ENCODE measurements around the gene FEZ2. TPM values are rescaled to one million over a fixed set of nuclear protein-coding genes. Genes with fewer than 3 reads are reported as not detected.

The FEZ2 gene
- total and polyA plus RNA-seq, 4 donors: 36.1 to 59.4 (median 58.5) TPM

DNA sequence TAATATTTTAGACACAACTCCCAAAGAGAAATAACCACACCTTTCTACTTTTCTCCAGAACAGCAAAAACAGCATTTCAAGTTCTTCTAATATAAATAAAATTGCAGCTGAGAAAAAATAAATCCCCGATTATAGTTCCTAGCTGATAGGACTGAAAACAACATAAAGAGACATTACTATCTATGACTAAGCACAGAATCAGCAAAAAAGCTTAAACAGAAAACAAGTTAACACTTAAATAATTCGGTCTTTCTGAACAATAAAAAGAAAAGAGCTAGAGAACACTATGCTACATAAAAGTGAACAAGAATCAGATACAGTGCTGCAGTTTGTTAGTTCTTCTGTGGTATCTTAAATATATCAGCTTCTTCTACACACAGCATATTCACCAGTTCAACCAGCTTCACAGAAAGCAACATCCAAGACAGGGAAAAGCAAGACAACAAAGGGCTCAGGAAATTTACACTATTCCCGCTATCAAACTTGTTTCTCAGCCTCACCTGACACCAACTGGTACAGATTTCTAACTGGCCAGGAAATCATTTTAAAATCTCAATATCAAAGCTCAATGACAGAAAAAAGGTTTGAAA lies 28.6 kb downstream of the FEZ2 start:
- 64 to 69% methylated on average over 3 of the region's 3 CpGs for WGBS, 2 donors
- Histone ChIP-seq H3K4me3 (ENCODE audit: low read length in 2 of 2) (no peak overlapping the region), H3K9me3 (ENCODE audit: control insufficient read depth, low read length) (no peaks in the 10 kb centered on the region), H3K4me1 (ENCODE audit: control insufficient read depth in 1 of 2, insufficient read depth in 2 of 2, low read length in 2 of 2) (peaks cover 0 to 2% of the 10 kb centered on the region in 2 donors), H3K27me3 (ENCODE audit: control insufficient read depth in 1 of 2, insufficient read depth in 2 of 2, low read length in 1 of 2) (no peaks in the 10 kb centered on the region), H3K36me3 (ENCODE audit: control insufficient read depth in 1 of 2, insufficient read depth in 2 of 2, low read length in 1 of 2) (no peaks in the 10 kb centered on the region), H3K27ac (ENCODE audit: low read depth in 1 of 2, low read length in 2 of 2) (no peak overlapping the region)
- no peak for DNase-seq
- intact Hi-C loops (cut with DNase I): loop anchor here in 1 of 2 donors (10.0 kb wide), 1 partner anchor 215 kb away; the partner anchor contains the start of gene CRIM1
- ATAC-seq (ENCODE audit: low FRiP score): no peak

DNA sequence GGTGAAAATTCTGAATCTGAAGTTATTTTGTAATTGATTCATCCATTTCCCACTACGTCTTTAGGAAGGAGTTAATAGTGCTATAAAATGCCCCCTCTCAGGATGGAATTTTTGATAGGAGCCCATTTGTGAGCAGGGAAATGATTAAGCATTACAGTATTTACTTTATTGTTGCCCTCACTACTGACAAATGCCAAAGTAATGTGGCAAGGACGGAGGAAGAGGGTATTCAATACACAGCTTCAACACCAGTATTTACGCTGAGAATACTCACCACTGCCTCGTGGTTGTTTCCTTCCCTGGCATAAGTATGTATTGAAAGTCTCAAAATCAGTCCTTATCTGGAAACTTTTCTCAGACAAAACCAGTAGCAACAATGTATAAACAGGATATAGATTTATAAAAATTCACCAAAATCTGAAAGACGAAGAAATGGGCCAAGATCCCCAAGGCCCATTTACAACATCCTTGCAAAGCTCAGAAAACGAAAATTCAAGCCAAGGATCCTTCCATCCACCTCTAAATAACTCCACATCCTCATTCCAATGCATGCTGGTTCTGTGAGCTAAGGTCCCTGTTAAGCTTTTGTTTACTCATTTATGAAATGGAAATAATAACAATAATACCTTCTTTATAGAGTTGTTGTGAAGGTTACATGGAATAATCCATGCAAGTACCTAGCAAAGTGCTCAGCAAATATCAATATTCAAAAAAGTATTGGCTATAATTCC lies 29.3 kb downstream of the FEZ2 start:
- Histone ChIP-seq H3K4me3 (ENCODE audit: low read length in 2 of 2) (no peak overlapping the region), H3K4me1 (ENCODE audit: control insufficient read depth in 1 of 2, insufficient read depth in 2 of 2, low read length in 2 of 2) (peaks cover 0 to 2% of the 10 kb centered on the region in 2 donors), H3K27me3 (ENCODE audit: control insufficient read depth in 1 of 2, insufficient read depth in 2 of 2, low read length in 1 of 2) (no peaks in the 10 kb centered on the region), H3K9me3 (ENCODE audit: control insufficient read depth, low read length) (no peaks in the 10 kb centered on the region), H3K27ac (ENCODE audit: low read depth in 1 of 2, low read length in 2 of 2) (no peak overlapping the region), H3K36me3 (ENCODE audit: control insufficient read depth in 1 of 2, insufficient read depth in 2 of 2, low read length in 1 of 2) (no peaks in the 10 kb centered on the region)
- intact Hi-C loops (cut with DNase I): loop anchor here in 1 of 2 donors (10.0 kb wide), 1 partner anchor 214 kb away; the partner anchor contains the start of gene CRIM1
- ATAC-seq (ENCODE audit: low FRiP score) (no peak), DNase-seq (no peak)
- 66 to 74% methylated on average over 6 of the region's 6 CpGs for WGBS, 2 donors

GRCh38 chr2:36567711-36568408 lies 30.1 kb downstream of the FEZ2 start:
- Histone ChIP-seq H3K9me3 (ENCODE audit: control insufficient read depth, low read length) (no peaks in the 10 kb centered on the region), H3K36me3 (ENCODE audit: control insufficient read depth in 1 of 2, insufficient read depth in 2 of 2, low read length in 1 of 2) (no peaks in the 10 kb centered on the region), H3K27me3 (ENCODE audit: control insufficient read depth in 1 of 2, insufficient read depth in 2 of 2, low read length in 1 of 2) (no peaks in the 10 kb centered on the region), H3K4me3 (ENCODE audit: low read length in 2 of 2) (no peak overlapping the region), H3K27ac (ENCODE audit: low read depth in 1 of 2, low read length in 2 of 2) (no peak overlapping the region), H3K4me1 (ENCODE audit: control insufficient read depth in 1 of 2, insufficient read depth in 2 of 2, low read length in 2 of 2) (peaks cover 0 to 2% of the 10 kb centered on the region in 2 donors)
- intact Hi-C loops (cut with DNase I): loop anchor here in 1 of 2 donors (10.0 kb wide), 1 partner anchor 213 kb away; the partner anchor contains the start of gene CRIM1
- DNase-seq (no peak), ATAC-seq (ENCODE audit: low FRiP score) (no peak)
- WGBS, 2 donors: 95 to 96% methylated on average over 6 of the region's 6 CpGs

DNA sequence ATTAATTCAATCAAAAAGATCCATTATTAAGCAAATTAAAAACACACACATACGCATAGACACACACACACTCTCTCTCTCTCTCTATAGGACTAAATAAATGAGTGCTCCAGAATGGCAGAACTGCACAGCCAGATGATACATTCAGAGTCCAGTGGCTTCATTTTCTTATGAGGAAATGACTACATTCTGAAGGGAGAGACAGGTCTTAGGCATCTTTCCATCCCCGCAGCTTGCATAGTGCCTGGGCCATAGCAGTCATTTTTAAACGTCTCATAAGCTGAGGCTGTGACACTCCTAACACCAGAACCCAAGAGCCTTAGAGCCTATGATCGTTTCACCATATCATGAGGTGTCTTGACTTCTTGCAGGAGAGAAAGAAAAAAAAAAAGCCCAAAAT lies 31.1 kb downstream of the FEZ2 start:
- H3K9me3 ChIP-seq (ENCODE audit: control insufficient read depth, low read length): no peaks in the 10 kb centered on the region
- H3K4me1 ChIP-seq (ENCODE audit: control insufficient read depth in 1 of 2, insufficient read depth in 2 of 2, low read length in 2 of 2): no peaks in the 10 kb centered on the region
- intact Hi-C loops (cut with DNase I): loop anchor here in 1 of 2 donors (10.0 kb wide), 1 partner anchor 212 kb away; the partner anchor contains the start of gene CRIM1
- H3K36me3 ChIP-seq (ENCODE audit: control insufficient read depth in 1 of 2, insufficient read depth in 2 of 2, low read length in 1 of 2): no peaks in the 10 kb centered on the region
- 90 to 93% methylated on average over 4 of the region's 4 CpGs for WGBS, 2 donors
- DNase-seq (no peak), ATAC-seq (ENCODE audit: low FRiP score) (no peak)
- H3K27me3 ChIP-seq (ENCODE audit: control insufficient read depth in 1 of 2, insufficient read depth in 2 of 2, low read length in 1 of 2): no peaks in the 10 kb centered on the region
- H3K27ac ChIP-seq (ENCODE audit: low read depth in 1 of 2, low read length in 2 of 2): no peak overlapping the region
- no peak overlapping the region for H3K4me3 ChIP-seq (ENCODE audit: low read length in 2 of 2)

- no peak overlapping the region for H3K4me3 ChIP-seq (ENCODE audit: low read length in 2 of 2)
- H3K4me1 ChIP-seq (ENCODE audit: control insufficient read depth in 1 of 2, insufficient read depth in 2 of 2, low read length in 2 of 2): no peaks in the 10 kb centered on the region
- H3K36me3 ChIP-seq (ENCODE audit: control insufficient read depth in 1 of 2, insufficient read depth in 2 of 2, low read length in 1 of 2): no peaks in the 10 kb centered on the region
- intact Hi-C loops (cut with DNase I): loop anchor here in 1 of 2 donors (10.0 kb wide), 1 partner anchor 211 kb away; the partner anchor contains the start of gene CRIM1
- no peak for ATAC-seq (ENCODE audit: low FRiP score)
- no peak for DNase-seq
- 96% methylated on average over 4 of the region's 4 CpGs for WGBS, 2 donors
- no peaks in the 10 kb centered on the region for H3K27me3 ChIP-seq (ENCODE audit: control insufficient read depth in 1 of 2, insufficient read depth in 2 of 2, low read length in 1 of 2)
- no peaks in the 10 kb centered on the region for H3K9me3 ChIP-seq (ENCODE audit: control insufficient read depth, low read length)
- no peak overlapping the region for H3K27ac ChIP-seq (ENCODE audit: low read depth in 1 of 2, low read length in 2 of 2)
Observed at GRCh38 chr2:36565712-36566111, 32.3 kb downstream of the FEZ2 start.

GRCh38 chr2:36564377-36564930 lies 33.5 kb downstream of the FEZ2 start:
- H3K27me3 ChIP-seq (ENCODE audit: control insufficient read depth in 1 of 2, insufficient read depth in 2 of 2, low read length in 1 of 2): no peaks in the 10 kb centered on the region
- H3K9me3 ChIP-seq (ENCODE audit: control insufficient read depth, low read length): no peaks in the 10 kb centered on the region
- no peak overlapping the region for H3K4me3 ChIP-seq (ENCODE audit: low read length in 2 of 2)
- no peaks in the 10 kb centered on the region for H3K4me1 ChIP-seq (ENCODE audit: control insufficient read depth in 1 of 2, insufficient read depth in 2 of 2, low read length in 2 of 2)
- intact Hi-C loops (cut with DNase I): loop anchor here in 1 of 2 donors (5.0 to 10.0 kb wide), 2 partner anchors 33 to 210 kb away; partner anchors contain the start of genes CRIM1 and FEZ2
- H3K27ac ChIP-seq (ENCODE audit: low read depth in 1 of 2, low read length in 2 of 2): peak overlapping the region in 1 of 2 donors; percentile 20
- no peaks in the 10 kb centered on the region for H3K36me3 ChIP-seq (ENCODE audit: control insufficient read depth in 1 of 2, insufficient read depth in 2 of 2, low read length in 1 of 2)
- DNase-seq (no peak), ATAC-seq (ENCODE audit: low FRiP score) (no peak)
- WGBS, 2 donors: 94 to 95% methylated on average over 11 of the region's 11 CpGs

GRCh38 chr2:36562973-36563532 lies 34.9 kb downstream of the FEZ2 start:
- DNase-seq (no peak), ATAC-seq (ENCODE audit: low FRiP score) (no peak)
- H3K27me3 ChIP-seq (ENCODE audit: control insufficient read depth in 1 of 2, insufficient read depth in 2 of 2, low read length in 1 of 2): no peaks in the 10 kb centered on the region
- intact Hi-C loops (cut with DNase I): loop anchor here in 1 of 2 donors (5.0 to 10.0 kb wide), 2 partner anchors 34 to 208 kb away; partner anchors contain the start of genes CRIM1 and FEZ2
- H3K9me3 ChIP-seq (ENCODE audit: control insufficient read depth, low read length): no peaks in the 10 kb centered on the region
- no peaks in the 10 kb centered on the region for H3K4me1 ChIP-seq (ENCODE audit: control insufficient read depth in 1 of 2, insufficient read depth in 2 of 2, low read length in 2 of 2)
- WGBS, 2 donors: 60 to 63% methylated on average over 3 of the region's 3 CpGs
- peak overlapping the region in 1 of 2 donors; percentile 78 for H3K27ac ChIP-seq (ENCODE audit: low read depth in 1 of 2, low read length in 2 of 2)
- H3K36me3 ChIP-seq (ENCODE audit: control insufficient read depth in 1 of 2, insufficient read depth in 2 of 2, low read length in 1 of 2): no peaks in the 10 kb centered on the region
- no peak overlapping the region for H3K4me3 ChIP-seq (ENCODE audit: low read length in 2 of 2)

- intact Hi-C loops (cut with DNase I): loop anchor here in 1 of 2 donors (5.0 to 10.0 kb wide), 2 partner anchors 35 to 207 kb away; partner anchors contain the start of genes CRIM1 and FEZ2
- H3K27me3 ChIP-seq (ENCODE audit: control insufficient read depth in 1 of 2, insufficient read depth in 2 of 2, low read length in 1 of 2): no peaks in the 10 kb centered on the region
- DNase-seq: no peak
- H3K4me3 ChIP-seq (ENCODE audit: low read length in 2 of 2): no peak overlapping the region
- 24 to 28% methylated on average over 1 of the region's 1 CpG for WGBS, 2 donors
- no peaks in the 10 kb centered on the region for H3K4me1 ChIP-seq (ENCODE audit: control insufficient read depth in 1 of 2, insufficient read depth in 2 of 2, low read length in 2 of 2)
- H3K27ac ChIP-seq (ENCODE audit: low read depth in 1 of 2, low read length in 2 of 2): no peak overlapping the region
- no peaks in the 10 kb centered on the region for H3K9me3 ChIP-seq (ENCODE audit: control insufficient read depth, low read length)
- H3K36me3 ChIP-seq (ENCODE audit: control insufficient read depth in 1 of 2, insufficient read depth in 2 of 2, low read length in 1 of 2): no peaks in the 10 kb centered on the region
- no peak for ATAC-seq (ENCODE audit: low FRiP score)
Observed at GRCh38 chr2:36562240-36562639, 35.7 kb downstream of the FEZ2 start.

All from aorta (tissue), 5 donors.